Measurements from ENCODE around the gene AOC3.

AOC3 gene

GRCh38 chr17:42832934-42833766 is 17.8 kb upstream of the AOC3 start, which contains the start of gene PSME3:
Gene PSME3, plus strand, starts transcription at chr17:42833397. Its CDS starts 235 bp downstream, at chr17:42833632.
- no peak for TF ChIP-seq GATA1 (IDR thresholded peaks at IDR 0.05; ENCODE audit: low read depth, low read length)
- peak; percentile 97 for TF ChIP-seq POLR2A (IDR thresholded peaks at IDR 0.05; ENCODE audit: low read length)

DNA sequence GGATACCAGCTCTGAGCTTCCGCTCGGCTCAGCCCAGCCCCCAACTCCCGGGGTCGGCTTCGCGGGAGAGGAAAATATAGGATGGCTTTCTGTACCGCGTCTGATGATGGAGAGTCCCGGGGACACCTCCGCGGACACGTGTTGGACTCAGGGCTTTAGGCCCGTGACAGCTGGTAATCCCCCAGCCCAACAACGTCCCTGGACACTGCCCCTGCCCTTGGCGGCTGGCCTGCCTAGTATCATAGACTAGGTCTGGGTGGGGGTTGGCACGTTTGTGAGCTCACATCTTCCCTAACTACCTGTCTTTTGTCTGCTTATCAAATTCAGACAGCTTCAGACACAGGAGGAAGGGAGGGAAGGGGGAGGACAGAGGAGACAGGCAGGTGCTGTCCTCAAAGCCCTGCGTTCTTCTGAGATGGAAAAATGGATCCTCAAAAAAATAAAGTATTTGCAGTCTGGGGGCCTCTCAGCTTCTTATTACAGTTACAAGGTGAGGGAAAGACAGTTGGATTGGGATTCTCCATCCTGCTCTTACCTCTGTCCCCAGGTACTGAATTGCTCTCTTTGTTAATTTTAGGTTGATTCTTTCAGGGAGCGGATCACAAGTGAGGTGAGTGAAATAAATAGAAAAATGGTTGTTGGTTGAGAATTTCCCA is 17.1 kb upstream of the AOC3 start:
- TF ChIP-seq POLR2A (IDR thresholded peaks at IDR 0.05; ENCODE audit: low read length) (no peak), GATA1 (IDR thresholded peaks at IDR 0.05; ENCODE audit: low read depth, low read length) (no peak)
- DNase-seq = peak in 1 of 2 experiments; percentile 51

More at GRCh38 chr17:42832934-42833766, 17.8 kb upstream of the AOC3 start, which contains the start of gene PSME3:
- peak; percentile 95 to 96 for DNase-seq

GRCh38 chr17:42835732-42836131 is 15.3 kb upstream of the AOC3 start:
- TF ChIP-seq GATA1 (IDR thresholded peaks at IDR 0.05; ENCODE audit: low read depth, low read length) (no peak), POLR2A (IDR thresholded peaks at IDR 0.05; ENCODE audit: low read length) (no peak)
- DNase-seq = peak; percentile 12 to 51

DNA sequence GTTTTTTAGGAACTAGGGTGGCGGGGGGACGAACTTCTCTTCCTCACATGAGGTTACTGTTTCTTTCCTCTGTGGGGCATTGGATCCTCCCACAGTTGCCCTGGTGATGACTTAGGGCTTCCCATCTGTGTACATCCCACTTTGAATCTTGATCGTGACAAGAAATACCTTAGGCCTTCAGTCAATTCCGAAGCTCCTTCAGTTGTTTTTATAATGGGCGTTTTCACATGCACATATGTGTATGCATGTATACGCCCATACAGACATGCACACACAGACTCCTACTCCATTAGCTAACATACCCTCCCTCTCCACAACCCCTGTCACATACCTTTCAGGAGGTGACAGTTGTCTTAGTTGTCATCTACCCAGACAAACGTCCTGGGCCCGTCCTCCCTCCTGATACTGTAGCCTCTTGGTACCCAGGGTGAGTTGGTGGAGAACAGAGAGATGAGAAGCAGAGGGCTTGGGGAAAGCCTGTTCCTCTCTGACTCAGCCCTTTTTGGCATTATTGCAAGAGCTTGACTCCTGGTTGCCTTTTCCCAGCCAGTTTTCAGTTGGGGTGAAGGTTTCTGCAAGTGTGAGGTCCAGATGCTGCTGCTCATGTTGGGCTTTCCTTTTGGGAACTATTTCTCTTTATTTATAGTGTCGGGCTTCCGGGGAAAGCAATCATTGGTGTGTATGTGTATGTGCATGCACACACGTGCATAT is 8.9 kb upstream of the AOC3 start:
- TF ChIP-seq GATA1 (IDR thresholded peaks at IDR 0.05; ENCODE audit: low read depth, low read length) (no peak), POLR2A (IDR thresholded peaks at IDR 0.05; ENCODE audit: low read length) (no peak)
- no peak for DNase-seq

DNA sequence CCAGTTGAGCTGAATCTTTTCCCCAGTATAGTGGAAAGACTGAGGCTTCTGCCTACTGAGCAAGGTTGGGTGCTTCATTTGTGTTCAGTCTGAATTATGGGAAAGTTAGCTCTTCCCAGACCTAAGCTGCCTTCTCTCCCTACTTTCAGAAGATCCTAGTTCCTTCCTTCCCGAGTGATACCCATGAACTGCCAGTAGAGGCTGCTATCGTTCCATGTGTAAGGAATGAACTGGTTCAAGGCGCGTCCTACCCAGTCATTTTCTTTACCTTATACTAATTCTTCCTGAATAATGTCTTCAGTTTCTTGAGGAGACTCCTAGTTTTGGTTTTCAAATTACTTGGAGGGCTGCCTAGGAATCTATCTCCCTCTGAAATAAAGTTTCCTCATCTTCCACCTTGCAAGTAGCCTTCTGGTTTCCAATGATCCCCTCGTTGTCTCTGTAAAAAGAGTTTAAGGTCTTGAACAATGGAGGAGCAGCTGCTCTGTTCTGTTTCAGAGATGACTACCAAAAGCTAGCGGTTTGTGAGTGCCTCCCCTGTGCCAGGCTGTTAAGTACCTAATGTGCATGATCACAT is 7.6 kb upstream of the AOC3 start:
- TF ChIP-seq POLR2A (IDR thresholded peaks at IDR 0.05; ENCODE audit: low read length) (no peak), GATA1 (IDR thresholded peaks at IDR 0.05; ENCODE audit: low read depth, low read length) (no peak)
- DNase-seq = peak; percentile 55 to 80

GRCh38 chr17:42844271-42844670 is 6.7 kb upstream of the AOC3 start, which contains the start of gene AOC2:
Gene AOC2, plus strand, starts transcription at chr17:42844580. Its CDS starts 47 bp downstream, at chr17:42844627.
- DNase-seq = no peak
- TF ChIP-seq POLR2A (IDR thresholded peaks at IDR 0.05; ENCODE audit: low read length) = no peak
- no peak for TF ChIP-seq GATA1 (IDR thresholded peaks at IDR 0.05; ENCODE audit: low read depth, low read length)

DNA sequence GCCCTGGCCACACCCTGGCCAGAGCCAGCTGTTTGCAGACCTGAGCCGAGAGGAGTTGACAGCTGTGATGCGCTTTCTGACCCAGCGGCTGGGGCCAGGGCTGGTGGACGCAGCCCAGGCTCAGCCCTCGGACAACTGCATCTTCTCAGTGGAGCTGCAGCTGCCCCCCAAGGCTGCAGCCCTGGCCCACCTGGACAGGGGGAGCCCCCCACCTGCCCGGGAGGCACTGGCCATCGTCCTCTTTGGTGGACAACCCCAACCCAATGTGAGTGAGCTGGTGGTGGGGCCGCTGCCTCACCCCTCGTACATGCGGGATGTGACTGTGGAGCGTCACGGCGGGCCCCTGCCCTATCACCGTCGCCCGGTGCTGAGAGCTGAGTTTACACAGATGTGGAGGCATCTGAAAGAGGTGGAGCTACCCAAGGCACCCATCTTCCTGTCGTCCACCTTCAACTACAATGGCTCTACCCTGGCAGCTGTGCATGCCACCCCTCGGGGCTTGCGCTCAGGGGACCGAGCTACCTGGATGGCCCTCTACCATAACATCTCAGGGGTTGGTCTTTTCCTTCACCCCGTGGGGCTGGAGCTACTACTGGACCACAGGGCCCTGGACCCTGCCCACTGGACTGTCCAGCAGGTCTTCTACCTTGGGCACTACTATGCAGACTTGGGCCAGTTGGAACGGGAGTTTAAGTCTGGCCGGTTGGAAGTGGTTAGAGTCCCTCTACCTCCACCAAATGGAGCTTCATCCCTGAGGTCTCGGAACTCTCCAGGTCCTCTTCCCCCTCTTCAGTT is 6.0 kb upstream of the AOC3 start:
- no peak for TF ChIP-seq POLR2A (IDR thresholded peaks at IDR 0.05; ENCODE audit: low read length)
- DNase-seq = no peak

- no peak for TF ChIP-seq GATA1 (IDR thresholded peaks at IDR 0.05; ENCODE audit: low read depth, low read length)
- no peak for DNase-seq
Observed at GRCh38 chr17:42845556-42845917, 5.5 kb upstream of the AOC3 start.

DNA sequence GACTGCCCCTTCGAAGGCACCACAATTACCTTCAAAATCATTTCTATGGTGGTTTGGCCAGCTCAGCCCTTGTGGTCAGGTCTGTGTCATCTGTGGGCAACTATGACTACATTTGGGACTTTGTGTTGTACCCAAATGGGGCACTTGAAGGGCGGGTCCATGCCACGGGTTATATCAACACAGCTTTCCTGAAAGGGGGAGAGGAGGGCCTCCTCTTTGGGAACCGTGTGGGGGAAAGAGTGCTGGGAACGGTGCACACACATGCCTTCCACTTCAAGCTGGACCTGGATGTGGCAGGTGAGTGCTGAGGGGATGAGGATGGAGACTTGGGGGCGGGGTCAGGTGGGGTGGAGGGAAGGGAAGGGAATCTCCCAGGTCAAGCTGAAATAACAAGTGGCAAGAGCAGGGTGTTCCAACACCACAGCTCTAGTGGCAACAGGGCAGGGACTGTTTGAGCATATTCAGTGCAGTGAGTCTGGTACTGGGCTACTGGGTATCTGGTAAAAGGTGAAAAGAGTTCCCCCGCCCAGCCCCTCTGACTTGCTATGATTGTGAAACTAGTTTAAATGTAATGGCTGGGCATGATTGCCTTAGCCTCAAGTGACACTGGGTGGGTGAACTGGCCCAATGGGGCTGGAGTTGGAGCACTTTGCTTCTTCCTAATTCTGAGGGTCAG is 4.9 kb upstream of the AOC3 start:
- no peak for TF ChIP-seq GATA1 (IDR thresholded peaks at IDR 0.05; ENCODE audit: low read depth, low read length)
- TF ChIP-seq POLR2A (IDR thresholded peaks at IDR 0.05; ENCODE audit: low read length) = no peak
- no peak for DNase-seq

DNA sequence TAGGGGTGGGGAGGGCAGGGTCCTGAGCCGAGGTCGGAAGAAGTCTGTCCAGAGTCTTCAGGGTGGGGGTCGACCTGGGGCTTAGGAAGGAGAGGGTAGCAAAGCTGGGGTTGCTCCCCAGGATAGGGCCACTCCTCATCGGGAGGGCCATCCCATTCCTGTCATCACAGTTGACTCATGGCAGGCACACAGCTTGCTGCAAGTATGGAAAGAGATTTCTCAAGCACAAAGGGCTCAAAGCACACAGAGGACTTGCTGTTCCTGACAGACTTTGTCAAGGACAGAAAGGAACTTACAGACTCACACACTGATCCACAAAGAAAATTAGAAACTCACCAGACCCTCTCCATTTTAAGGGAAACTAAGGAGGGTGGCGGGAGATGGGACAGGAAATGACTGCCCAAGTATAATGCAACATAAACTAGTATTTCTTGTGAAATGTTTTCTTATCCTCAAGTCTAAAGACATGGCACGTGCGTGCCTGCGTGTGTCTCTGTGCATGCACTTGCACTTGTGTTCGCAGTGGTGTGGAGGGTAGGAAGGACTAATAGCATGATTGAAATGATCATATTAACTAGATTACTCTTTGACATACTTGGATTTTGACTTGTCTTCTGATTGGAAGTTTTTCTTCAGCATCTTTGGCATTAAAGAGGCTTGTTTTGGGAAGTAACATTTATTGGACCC is 4.3 kb upstream of the AOC3 start:
- TF ChIP-seq POLR2A (IDR thresholded peaks at IDR 0.05; ENCODE audit: low read length) = no peak
- no peak for TF ChIP-seq GATA1 (IDR thresholded peaks at IDR 0.05; ENCODE audit: low read depth, low read length)

GRCh38 chr17:42848093-42848492 is 2.9 kb upstream of the AOC3 start:
- no peak for TF ChIP-seq POLR2A (IDR thresholded peaks at IDR 0.05; ENCODE audit: low read length)
- DNase-seq = no peak

More for the DNA sequence above, 4.3 kb upstream of the AOC3 start:
- DNase-seq = no peak

GRCh38 chr17:42849031-42849430 is 2.0 kb upstream of the AOC3 start:
- TF ChIP-seq GATA1 (IDR thresholded peaks at IDR 0.05; ENCODE audit: low read depth, low read length) (no peak), POLR2A (IDR thresholded peaks at IDR 0.05; ENCODE audit: low read length) (no peak)
- no peak for DNase-seq
